Ascending aorta (tissue), 2 donors: ENCODE measurements around the gene TIPARP. TPM values are rescaled to one million over a fixed set of nuclear protein-coding genes. Genes with fewer than 3 reads are reported as not detected.
A peak's percentile ranks its signal among the peaks of the same experiment; 100 is the strongest.

Experiments used
- DNase-seq, 2 donors: peaks; one replicate each; pipeline ENCODE4 v3.0.0-alpha.2; 2019; ENCODE audit warnings: low spot score in 2 of 2
- H3K27ac ChIP-seq, 2 donors: fragments of 200-600 bp; sonication (generic); one replicate each; pipeline ENCODE4 v1.5.1; 2016 to 2017; ENCODE audit warnings: mild to moderate bottlenecking in 1 of 2
- H3K27me3 ChIP-seq: fragments of 200-600 bp; sonication (generic); one replicate; pipeline ENCODE4 v1.5.1; 2017
- H3K36me3 ChIP-seq, 2 donors: fragments of 200-600 bp; sonication (generic); one replicate each; pipeline ENCODE4 v1.5.1; 2016
- H3K4me1 ChIP-seq, 2 donors: fragments of 200-600 bp; sonication (generic); one replicate each; pipeline ENCODE4 v1.5.1; 2016 to 2017; ENCODE audit warnings: mild to moderate bottlenecking in 1 of 2
- H3K4me3 ChIP-seq, 2 donors: fragments of 200-600 bp; sonication (generic); one replicate each; pipeline ENCODE4 v1.5.1; 2016 to 2017; ENCODE audit warnings: mild to moderate bottlenecking in 1 of 2
- H3K9me3 ChIP-seq, 2 donors: fragments of 200-600 bp; sonication (generic); one replicate each; pipeline ENCODE4 v1.5.1; 2016
- intact Hi-C: fragments of 100-400 bp; cut with DNase I; formaldehyde crosslinking; loops from one replicate; pipeline ENCODE4 v1.15.1; 2023
- total RNA-seq: library from RNA; depleted of rRNA; stranded (reverse); fragments of >200 nt; gene quantifications from one replicate; pipeline ENCODE4 v1.1.0, GENCODE V29; 2016
- TF ChIP-seq, protein P1 (sequence below), 3 experiments: fragments of 200-600 bp in 2 of 3; fragments of 450-650 bp in 1 of 3; sonication (generic) in 2 of 3; IDR thresholded peaks; one replicate each; pipeline ENCODE4 v1.5.1; 2016 to 2019; ENCODE audit warnings: antibody characterized with exemption in 3 of 3, mild to moderate bottlenecking in 1 of 3, moderate library complexity in 1 of 3

TIPARP gene
- total RNA-seq, 1 donor from 2014 or later, result 7.2 TPM

DNA sequence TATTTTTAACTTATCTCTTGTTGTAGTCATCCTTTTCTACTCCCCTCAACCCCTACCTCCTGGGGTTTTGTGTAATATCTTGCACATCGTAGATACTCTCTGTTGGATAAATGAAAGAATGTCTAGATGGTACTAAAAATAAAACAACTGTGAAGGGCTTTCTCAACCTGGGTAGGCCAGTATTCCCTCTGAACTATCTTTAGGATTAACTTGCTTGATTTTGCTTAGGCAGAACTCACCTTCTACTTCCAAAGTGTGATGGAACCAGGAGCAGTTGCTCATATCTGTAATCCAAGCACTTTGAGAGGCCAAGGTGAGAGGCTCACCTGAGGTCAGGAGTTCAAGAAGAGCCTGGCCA is 32.8 kb upstream of the TIPARP start:
- Histone ChIP-seq H3K4me3 (no peak overlapping the region), H3K36me3 (no peaks in the 10 kb centered on the region), H3K4me1 (no peaks in the 10 kb centered on the region), H3K9me3 (no peaks in the 10 kb centered on the region), H3K27ac (no peak overlapping the region), H3K27me3 (no peaks in the 10 kb centered on the region)
- intact Hi-C loops, result no loop called here
- TF ChIP-seq, protein P1, sequence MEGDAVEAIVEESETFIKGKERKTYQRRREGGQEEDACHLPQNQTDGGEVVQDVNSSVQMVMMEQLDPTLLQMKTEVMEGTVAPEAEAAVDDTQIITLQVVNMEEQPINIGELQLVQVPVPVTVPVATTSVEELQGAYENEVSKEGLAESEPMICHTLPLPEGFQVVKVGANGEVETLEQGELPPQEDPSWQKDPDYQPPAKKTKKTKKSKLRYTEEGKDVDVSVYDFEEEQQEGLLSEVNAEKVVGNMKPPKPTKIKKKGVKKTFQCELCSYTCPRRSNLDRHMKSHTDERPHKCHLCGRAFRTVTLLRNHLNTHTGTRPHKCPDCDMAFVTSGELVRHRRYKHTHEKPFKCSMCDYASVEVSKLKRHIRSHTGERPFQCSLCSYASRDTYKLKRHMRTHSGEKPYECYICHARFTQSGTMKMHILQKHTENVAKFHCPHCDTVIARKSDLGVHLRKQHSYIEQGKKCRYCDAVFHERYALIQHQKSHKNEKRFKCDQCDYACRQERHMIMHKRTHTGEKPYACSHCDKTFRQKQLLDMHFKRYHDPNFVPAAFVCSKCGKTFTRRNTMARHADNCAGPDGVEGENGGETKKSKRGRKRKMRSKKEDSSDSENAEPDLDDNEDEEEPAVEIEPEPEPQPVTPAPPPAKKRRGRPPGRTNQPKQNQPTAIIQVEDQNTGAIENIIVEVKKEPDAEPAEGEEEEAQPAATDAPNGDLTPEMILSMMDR (IDR thresholded peaks at IDR 0.05), result no peak
- DNase-seq, result no peak

DNA sequence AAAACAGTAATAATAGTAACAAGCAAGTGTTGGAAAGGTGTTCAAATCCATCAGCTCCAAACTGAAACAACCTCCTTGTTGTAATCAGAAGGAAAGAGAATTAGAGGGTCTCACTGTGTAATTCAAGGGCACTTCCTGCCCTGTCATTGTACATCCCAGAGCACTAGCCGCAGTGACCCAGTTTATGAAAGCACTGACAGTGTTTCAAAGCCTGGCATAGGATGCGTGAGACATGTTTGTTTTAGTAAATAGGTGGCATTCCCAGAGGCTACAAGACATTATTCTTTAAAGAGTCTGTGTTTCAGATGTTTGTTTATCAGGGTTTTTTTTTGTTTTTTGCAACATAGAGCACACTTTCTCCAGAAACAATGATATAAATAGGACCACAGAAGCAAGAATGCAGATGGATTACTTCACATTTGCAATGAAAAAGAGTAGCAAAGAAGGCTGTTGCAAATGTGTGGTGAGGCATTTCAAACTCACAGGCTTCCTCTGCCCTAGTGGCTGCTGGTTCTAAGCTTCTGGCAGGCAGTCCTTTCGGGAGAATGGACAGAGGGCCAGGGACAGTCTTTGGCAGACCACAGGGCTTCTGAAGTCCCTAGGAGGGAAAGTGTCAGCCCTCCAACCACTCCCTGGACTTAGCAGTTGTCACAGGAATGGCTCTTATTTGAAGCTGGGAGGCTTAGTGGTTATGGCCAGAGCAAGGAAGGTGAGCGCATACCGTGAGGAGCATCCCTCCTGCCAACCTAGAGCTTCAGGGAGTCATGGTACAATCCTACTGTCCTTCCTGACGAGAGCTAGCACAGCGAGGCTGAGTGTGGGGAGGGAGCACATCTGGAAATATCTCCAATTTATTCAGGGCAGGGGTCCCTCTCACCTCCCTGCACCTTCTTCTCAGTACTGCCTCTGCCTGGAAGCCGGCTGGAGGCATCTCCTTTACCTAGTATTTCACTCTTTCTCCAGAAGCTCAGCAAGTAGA is 31.4 kb upstream of the TIPARP start:
- H3K27ac ChIP-seq, result no peak overlapping the region
- intact Hi-C loops, result no loop called here

DNA sequence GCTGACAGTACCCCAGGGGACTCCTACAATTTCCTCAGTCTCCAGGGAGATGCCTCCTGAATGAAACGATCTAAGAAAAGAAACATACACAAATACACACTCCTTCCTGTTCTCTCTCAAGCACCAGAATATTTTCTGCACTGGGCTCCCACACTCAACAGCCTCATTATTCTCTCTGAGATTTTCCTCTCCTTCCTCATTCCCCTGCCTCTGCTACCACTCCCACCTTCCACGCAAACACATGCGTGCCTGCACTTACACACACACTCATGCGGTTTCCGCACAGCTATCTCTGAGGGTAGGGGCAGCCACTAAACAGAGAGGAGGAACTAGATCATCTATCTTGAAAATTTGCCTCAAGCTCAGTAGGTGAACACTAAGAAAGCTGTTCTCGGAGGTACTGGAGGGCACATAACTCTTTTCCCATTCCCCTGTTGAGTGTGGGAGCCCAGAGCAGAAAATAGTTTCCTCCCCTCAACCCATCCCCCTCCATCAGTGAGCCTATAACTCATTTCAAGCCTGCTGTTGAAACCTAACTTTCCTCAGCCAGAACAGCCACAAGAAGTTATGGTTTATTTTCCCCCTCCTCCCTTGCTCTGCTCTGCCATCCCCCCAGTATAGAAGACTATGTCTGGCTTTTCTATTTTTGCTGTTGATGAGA is 30.5 kb upstream of the TIPARP start:
- no peak for DNase-seq
- intact Hi-C loops, result no loop called here
- no peaks in the 10 kb centered on the region for H3K27me3 ChIP-seq
- TF ChIP-seq, protein P1 (IDR thresholded peaks at IDR 0.05), result no peak
- no peaks in the 10 kb centered on the region for H3K36me3 ChIP-seq
- no peaks in the 10 kb centered on the region for H3K9me3 ChIP-seq
- H3K4me3 ChIP-seq, result peak overlapping the region in 1 of 2 donors; percentile 35
- no peak overlapping the region for H3K27ac ChIP-seq
- no peaks in the 10 kb centered on the region for H3K4me1 ChIP-seq

More for the DNA sequence above, 31.4 kb upstream of the TIPARP start:
- Histone ChIP-seq H3K4me1 (no peaks in the 10 kb centered on the region), H3K36me3 (no peaks in the 10 kb centered on the region), H3K27me3 (no peaks in the 10 kb centered on the region), H3K4me3 (peak overlapping the region in 1 of 2 donors; percentile 35), H3K9me3 (no peaks in the 10 kb centered on the region)
- DNase-seq, result no peak
- TF ChIP-seq, protein P1 (IDR thresholded peaks at IDR 0.05), result no peak

DNA sequence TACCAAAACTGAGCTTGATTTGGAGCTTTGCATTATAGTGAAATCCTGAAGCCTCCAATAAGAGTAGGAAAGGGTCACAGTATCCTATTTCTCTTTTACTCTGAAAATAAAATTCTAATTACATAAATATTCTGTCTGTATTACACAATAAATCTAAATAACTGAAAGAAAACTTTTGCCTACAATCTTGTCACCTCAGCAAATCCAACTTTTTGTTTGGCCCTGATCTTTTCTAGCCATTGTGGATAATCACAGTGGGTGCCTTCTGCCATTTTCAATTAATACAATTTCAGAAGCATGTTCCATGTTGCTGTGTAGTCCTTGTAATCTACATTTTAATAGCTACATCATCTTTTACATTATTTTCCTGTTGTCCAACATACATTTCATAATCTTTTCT is 29.4 kb upstream of the TIPARP start:
- Histone ChIP-seq H3K36me3 (no peaks in the 10 kb centered on the region), H3K9me3 (no peaks in the 10 kb centered on the region), H3K4me1 (no peaks in the 10 kb centered on the region), H3K27me3 (no peaks in the 10 kb centered on the region), H3K4me3 (no peak overlapping the region), H3K27ac (no peak overlapping the region)
- intact Hi-C loops, result no loop called here
- DNase-seq, result no peak
- TF ChIP-seq, protein P1 (IDR thresholded peaks at IDR 0.05), result no peak

DNA sequence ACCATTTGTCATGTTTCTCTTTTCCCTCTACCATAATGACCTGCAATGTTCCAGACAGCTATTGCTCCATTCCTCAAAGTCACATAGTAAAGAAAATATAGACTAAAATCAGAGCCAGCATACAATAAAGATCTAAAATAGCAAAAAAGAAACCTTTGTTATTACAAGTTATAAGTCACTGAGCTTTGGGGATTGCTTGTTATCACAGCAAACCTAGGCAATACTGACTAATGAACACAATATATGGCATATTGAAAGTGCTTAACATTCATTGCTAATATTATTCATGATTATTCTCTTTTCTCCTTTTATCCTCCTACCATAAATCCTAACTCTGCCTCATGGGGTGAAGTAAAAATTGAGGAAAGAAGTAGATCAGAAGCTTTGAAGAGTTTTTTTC is 27.4 kb upstream of the TIPARP start:
- Histone ChIP-seq H3K4me3 (no peak overlapping the region), H3K4me1 (no peaks in the 10 kb centered on the region), H3K9me3 (no peaks in the 10 kb centered on the region), H3K36me3 (no peaks in the 10 kb centered on the region), H3K27me3 (no peaks in the 10 kb centered on the region), H3K27ac (no peak overlapping the region)
- TF ChIP-seq, protein P1 (IDR thresholded peaks at IDR 0.05), result no peak
- no peak for DNase-seq
- intact Hi-C loops, result no loop called here
